ENCODE measurements around the gene ZBTB34. TPM values are rescaled to one million over a fixed set of nuclear protein-coding genes. Genes with fewer than 3 reads are reported as not detected.

The ZBTB34 gene
- total RNA-seq, 3 donors from 2014 or later, result 4.3 to 4.9 (median 4.8) TPM

DNA sequence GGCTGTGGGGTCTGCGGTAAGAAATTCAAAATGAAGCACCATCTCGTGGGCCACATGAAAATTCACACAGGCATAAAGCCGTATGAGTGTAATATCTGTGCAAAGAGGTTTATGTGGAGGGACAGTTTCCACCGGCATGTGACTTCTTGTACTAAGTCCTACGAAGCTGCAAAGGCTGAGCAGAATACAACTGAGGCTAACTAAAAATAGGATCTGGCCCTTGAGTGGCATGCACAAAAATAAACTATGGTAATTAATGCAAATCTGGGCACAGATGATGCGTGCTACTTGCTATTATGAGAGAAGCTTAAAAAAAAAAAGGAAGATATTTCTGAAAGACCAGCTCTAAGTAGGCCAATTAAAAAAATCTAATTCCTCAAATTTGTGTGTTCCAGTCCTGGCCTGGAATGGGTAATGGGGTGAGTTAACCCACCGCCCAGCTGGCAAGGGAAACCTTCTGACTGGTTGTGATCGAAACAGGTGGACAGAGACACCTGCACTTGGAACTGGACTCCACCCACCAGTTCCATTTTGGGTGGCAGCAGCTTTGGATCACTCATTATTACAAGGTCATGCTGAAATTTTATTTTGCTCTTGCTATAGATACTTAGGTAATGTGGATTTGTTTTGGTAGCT is 26.6 kb upstream of the ZBTB34 start:
- DNase-seq (no peak), ATAC-seq (no peak)
- no peaks in the 10 kb centered on the region for H3K9me3 Mint-ChIP-seq
- peaks cover 28% of the 10 kb centered on the region for H3K4me1 Mint-ChIP-seq (ENCODE audit: low read depth)
- no peaks in the 10 kb centered on the region for H3K27me3 Mint-ChIP-seq (ENCODE audit: low read depth)
- H3K36me3 Mint-ChIP-seq (ENCODE audit: insufficient read depth), result peaks cover 53% of the 10 kb centered on the region
- H3K4me3 Mint-ChIP-seq, result no peak overlapping the region

DNA sequence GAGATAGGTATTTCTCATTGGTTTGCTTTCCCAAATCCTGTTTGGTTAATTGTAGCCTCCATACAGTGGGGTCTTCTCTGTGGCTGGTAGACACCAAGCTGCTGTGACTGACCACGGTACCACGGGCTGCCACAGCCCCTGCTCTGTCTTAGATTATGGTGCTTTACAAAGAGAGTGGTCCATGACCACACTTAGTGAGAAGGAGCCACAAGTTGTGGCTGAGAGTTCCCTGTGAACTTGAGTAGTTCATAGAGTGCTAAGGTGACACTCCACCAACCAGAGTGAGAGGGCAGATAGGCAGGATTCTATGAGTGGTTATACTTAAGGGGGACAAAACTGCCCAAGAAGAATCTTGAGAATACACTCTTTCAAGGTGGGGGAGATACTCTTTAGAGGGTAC is 25.8 kb upstream of the ZBTB34 start:
- no peaks in the 10 kb centered on the region for H3K27me3 Mint-ChIP-seq (ENCODE audit: low read depth)
- H3K9me3 Mint-ChIP-seq, result no peaks in the 10 kb centered on the region
- H3K4me3 Mint-ChIP-seq, result no peak overlapping the region
- ATAC-seq (no peak), DNase-seq (no peak)
- peaks cover 57% of the 10 kb centered on the region for H3K36me3 Mint-ChIP-seq (ENCODE audit: insufficient read depth)
- H3K4me1 Mint-ChIP-seq (ENCODE audit: low read depth), result peaks cover 30% of the 10 kb centered on the region

DNA sequence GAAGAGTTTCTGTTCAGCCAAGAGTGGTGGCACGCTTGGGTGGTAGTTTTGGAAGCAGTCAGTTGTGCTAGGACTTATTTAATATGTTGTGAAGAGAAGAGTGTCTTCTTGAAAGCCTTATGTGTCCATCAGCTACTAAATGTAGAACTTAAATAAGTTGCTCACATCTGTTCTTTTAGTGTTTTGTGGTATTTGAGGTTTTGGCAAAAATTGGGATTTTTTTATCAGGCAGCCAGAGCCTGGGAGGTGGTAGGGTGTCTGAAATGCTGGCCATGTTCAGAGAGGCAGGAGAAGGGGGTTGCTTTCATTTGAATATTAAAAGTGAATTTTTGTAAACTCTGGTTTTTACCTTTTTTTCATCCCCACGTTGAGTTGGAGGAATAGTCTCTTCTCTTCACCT is 24.2 kb upstream of the ZBTB34 start:
- H3K4me3 Mint-ChIP-seq, result no peak overlapping the region
- H3K27me3 Mint-ChIP-seq (ENCODE audit: low read depth), result no peaks in the 10 kb centered on the region
- peaks cover 53% of the 10 kb centered on the region for H3K36me3 Mint-ChIP-seq (ENCODE audit: insufficient read depth)
- ATAC-seq (no peak), DNase-seq (no peak)
- H3K4me1 Mint-ChIP-seq (ENCODE audit: low read depth), result peaks cover 30% of the 10 kb centered on the region
- H3K9me3 Mint-ChIP-seq, result no peaks in the 10 kb centered on the region

DNA sequence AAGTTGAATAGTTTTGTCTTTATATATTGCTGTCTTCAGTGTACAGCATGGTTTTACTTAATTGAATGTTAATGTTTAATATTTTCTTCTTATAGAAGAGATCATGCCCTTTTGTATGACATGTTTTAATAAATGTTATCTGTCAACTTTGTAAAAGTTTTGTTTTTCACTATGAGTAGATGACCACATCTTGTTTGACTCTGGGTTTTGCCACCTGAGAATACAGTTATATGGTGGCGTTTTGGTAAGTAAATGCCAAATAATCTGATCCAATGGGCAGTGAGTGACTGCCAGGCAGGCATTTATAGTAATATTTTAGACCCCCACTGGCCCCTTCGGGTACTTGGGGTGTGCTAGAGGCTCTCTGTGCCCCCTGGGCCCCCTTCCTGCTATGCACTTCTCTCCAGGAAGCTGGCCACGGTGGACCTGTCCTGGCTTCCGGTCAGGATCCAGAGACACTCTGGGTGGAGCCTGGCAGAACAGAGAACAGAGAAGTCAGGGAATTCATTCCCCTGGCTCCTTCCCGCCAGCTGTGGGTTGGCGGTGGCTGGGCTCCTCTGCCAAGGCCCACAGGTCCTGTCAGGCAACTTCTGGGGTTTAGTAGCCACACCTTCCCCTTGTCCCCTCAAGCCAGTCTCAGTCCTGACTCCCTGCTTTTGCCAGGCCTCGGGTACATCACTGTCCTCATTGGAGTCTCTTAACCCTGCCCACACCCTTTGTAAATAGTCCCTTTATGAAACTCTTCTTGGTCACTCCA is 22.2 kb upstream of the ZBTB34 start:
- Mint-ChIP-seq H3K4me3 (no peak overlapping the region), H3K9me3 (no peaks in the 10 kb centered on the region), H3K4me1 (ENCODE audit: low read depth) (peaks cover 26% of the 10 kb centered on the region), H3K27me3 (ENCODE audit: low read depth) (no peaks in the 10 kb centered on the region), H3K36me3 (ENCODE audit: insufficient read depth) (peaks cover 41% of the 10 kb centered on the region)
- ATAC-seq (peak in 1 of 2 donors; percentile 41), DNase-seq (no peak)

DNA sequence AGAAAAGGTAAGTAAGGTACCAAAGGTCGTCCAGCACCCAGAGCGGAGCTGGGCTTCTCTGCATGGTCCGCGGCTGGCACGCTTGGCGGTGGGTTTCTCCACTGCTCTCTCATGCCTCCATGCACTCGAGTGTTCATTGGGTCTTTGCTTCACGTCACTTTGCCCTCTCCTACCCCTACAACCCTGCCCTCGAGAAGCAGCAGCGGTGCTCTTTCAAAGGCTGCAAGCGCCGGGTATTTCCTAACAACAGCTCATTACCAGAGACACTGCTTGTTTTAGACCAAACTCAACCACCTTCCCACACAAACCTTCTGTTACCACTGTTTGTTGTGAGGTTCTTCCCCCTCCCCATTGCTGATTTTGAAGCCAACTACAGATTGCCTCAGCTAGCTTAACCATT is 21.5 kb upstream of the ZBTB34 start:
- Mint-ChIP-seq H3K9me3 (no peaks in the 10 kb centered on the region), H3K4me1 (ENCODE audit: low read depth) (peaks cover 24% of the 10 kb centered on the region), H3K27me3 (ENCODE audit: low read depth) (no peaks in the 10 kb centered on the region), H3K36me3 (ENCODE audit: insufficient read depth) (peaks cover 35% of the 10 kb centered on the region), H3K4me3 (no peak overlapping the region)
- DNase-seq (no peak), ATAC-seq (no peak)

DNA sequence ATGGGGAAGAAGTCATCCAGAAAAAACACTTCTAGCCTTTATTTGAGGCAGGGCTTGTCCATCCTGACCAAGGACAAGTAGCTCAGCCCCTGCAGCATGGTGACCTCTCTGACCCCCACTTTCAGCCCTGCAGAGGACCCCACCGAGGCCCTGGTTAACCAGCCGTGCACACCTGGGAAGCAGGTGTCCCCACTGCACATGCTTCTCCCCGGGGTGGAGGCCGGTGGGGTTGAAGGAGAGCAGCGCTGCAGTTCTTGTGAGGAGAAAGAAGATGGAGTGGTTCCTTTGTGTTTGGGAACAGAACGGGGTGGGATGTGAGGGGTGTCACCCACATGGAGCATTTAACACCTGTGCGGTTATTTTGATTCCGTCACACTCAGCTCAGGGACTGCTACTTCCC is 21.1 kb upstream of the ZBTB34 start:
- H3K4me3 Mint-ChIP-seq, result no peak overlapping the region
- peaks cover 22% of the 10 kb centered on the region for H3K4me1 Mint-ChIP-seq (ENCODE audit: low read depth)
- no peaks in the 10 kb centered on the region for H3K27me3 Mint-ChIP-seq (ENCODE audit: low read depth)
- ATAC-seq (no peak), DNase-seq (no peak)
- peaks cover 31% of the 10 kb centered on the region for H3K36me3 Mint-ChIP-seq (ENCODE audit: insufficient read depth)
- no peaks in the 10 kb centered on the region for H3K9me3 Mint-ChIP-seq

DNA sequence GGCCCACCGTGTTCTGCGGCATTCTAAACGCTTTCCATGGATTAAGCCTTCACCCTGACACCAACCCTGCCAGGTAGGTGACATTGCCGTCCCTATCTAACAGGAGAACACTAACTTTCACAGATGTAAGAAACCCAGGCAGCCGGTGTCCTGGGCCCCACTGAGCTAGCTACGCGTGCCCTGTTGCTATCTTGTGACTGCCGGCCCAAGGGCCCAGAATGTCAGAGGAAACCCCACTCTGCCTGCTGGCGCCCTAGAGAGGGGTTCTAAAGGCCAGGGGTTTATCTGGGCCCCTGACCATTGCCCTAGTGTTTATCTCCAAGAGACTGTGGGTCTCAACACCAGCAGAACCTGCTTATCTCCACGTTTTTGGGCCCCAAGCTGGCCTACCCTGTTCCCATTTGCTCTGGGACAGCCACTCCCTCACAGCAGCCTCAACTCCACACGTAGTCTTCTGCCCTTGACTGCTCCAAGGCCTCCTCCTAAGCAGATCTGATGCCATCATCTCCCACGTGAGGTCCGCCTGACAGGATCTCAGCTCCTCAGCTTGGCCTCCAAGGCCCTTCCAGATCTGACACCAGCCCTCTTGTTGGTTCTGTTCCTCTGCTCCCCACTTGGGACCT is 18.1 kb upstream of the ZBTB34 start:
- ATAC-seq, result no peak
- H3K36me3 Mint-ChIP-seq (ENCODE audit: insufficient read depth), result peaks cover 14% of the 10 kb centered on the region
- H3K4me3 Mint-ChIP-seq, result no peak overlapping the region

DNA sequence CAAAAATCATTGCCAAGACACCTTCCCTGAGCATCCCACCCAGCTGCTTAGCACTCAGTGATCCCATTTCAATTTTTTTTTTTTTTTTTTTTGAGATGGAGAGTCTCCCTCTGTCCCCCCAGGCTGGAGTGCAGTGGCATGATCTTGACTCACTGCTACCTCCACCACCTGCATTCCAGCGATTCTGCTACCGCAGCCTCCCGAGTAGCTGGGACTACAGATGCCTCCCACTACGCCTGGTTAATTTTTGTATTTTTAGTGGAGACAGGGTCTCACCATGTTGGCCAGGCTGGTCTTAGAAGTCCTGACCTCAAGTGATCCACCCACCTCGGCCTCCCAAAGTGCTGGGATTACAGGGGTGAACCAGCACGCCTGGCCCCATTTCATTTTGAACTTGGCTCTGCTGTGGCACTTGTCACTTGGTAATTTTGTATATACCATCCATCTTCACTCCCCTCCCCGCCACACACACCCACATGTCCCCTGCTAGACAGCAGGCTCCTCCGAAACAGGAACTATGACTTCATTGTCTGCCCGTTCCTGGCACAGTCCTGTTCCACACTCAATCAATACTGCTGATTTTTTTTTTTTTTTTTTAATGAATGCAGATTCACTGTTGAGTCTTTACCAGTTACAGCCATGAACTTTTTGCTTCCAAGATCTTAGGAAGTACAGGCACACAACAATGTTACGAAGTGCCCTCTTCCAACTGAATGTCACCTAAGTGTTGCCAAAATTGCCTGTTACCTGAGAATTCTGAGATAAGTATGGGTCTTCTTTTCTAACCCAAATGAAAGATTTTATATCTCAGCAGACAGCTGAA is 17.3 kb upstream of the ZBTB34 start:
- no peaks in the 10 kb centered on the region for H3K27me3 Mint-ChIP-seq (ENCODE audit: low read depth)
- ATAC-seq, result peak in 1 of 2 donors; percentile 35
- no peak overlapping the region for H3K4me3 Mint-ChIP-seq
- H3K9me3 Mint-ChIP-seq, result no peaks in the 10 kb centered on the region
- no peak for DNase-seq
- H3K4me1 Mint-ChIP-seq (ENCODE audit: low read depth), result peaks cover 2% of the 10 kb centered on the region
- peaks cover 11% of the 10 kb centered on the region for H3K36me3 Mint-ChIP-seq (ENCODE audit: insufficient read depth)

More for the DNA sequence above, 18.1 kb upstream of the ZBTB34 start:
- Mint-ChIP-seq H3K4me1 (ENCODE audit: low read depth) (peaks cover 7% of the 10 kb centered on the region), H3K27me3 (ENCODE audit: low read depth) (no peaks in the 10 kb centered on the region), H3K9me3 (no peaks in the 10 kb centered on the region)
- no peak for DNase-seq

DNA sequence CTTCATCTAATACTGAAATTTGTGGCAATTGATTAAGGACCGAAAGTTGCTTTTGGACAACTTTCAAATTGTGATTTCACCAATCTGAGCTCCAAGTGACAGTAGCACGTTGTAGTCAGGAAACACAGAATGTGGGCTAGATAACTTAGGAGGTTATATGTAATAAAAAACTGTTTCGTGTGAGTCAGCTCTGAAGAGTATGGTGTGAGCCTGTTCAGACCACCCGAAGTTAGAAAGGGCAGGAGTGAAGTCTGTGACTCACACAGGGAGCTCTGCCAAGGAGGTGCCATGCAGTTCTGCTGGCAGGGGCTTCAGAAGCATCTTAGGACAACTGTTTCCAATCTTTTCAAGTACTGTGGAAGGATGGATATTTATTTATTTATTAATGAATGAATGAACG is 16.4 kb upstream of the ZBTB34 start:
- peaks cover 2% of the 10 kb centered on the region for H3K4me1 Mint-ChIP-seq (ENCODE audit: low read depth)
- no peaks in the 10 kb centered on the region for H3K9me3 Mint-ChIP-seq
- H3K4me3 Mint-ChIP-seq, result no peak overlapping the region
- DNase-seq, result no peak
- no peak for ATAC-seq
- H3K27me3 Mint-ChIP-seq (ENCODE audit: low read depth), result no peaks in the 10 kb centered on the region
- H3K36me3 Mint-ChIP-seq (ENCODE audit: insufficient read depth), result peaks cover 2% of the 10 kb centered on the region

DNA sequence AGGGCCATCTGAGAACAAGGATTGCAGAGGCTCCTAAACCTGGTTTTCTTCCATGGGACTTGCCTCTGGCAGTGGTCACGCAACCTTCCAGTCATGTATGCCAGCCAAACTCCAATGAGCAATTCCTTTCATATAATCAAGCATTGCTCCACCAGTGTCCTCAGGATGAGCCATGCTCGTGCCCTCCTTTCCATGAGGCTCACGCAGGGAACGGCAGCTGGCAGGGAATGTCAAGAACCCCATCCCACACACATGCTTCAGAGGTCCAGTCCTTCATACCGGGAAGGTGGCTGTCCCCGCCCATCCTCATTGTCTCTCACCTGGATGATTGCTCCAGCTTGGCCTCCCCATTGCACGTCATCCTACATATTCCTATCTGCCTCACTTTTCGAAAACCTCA is 13.4 kb upstream of the ZBTB34 start:
- peaks cover 14% of the 10 kb centered on the region for H3K27me3 Mint-ChIP-seq (ENCODE audit: low read depth)
- no peaks in the 10 kb centered on the region for H3K36me3 Mint-ChIP-seq (ENCODE audit: insufficient read depth)
- no peak overlapping the region for H3K4me3 Mint-ChIP-seq
- H3K4me1 Mint-ChIP-seq (ENCODE audit: low read depth), result no peaks in the 10 kb centered on the region
- H3K9me3 Mint-ChIP-seq, result no peaks in the 10 kb centered on the region
- ATAC-seq, result no peak
- no peak for DNase-seq

DNA sequence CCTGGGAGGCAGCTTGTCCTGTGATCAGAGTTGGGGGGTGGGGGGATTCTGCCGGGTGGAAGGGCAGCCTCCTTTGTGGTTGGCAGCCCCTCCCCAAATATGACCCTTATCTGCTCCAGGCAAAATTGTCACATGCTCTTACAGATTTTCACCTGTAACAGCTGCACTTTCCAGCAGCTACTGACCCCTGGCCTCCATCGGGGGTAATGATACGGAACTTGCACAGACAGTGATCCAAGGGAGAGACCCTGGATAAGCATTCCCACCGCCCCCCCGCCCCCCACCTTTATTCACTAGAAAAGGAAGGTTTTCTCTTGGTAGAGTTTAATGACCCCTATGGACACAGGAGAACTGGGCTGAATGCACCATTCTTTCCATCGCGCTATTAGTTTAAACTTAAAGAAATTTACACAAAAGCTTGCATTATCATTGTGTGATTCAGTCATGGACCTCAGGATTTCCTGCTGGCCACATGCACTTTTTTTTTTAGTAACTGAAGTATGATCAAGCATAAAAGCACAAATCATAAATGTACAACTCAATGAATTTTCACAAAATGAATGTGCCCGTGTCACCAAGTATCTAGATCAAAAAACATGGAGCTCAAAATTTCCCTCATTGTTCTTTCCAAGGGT is 10.7 kb upstream of the ZBTB34 start:
- no peaks in the 10 kb centered on the region for H3K36me3 Mint-ChIP-seq (ENCODE audit: insufficient read depth)
- H3K4me1 Mint-ChIP-seq (ENCODE audit: low read depth), result no peaks in the 10 kb centered on the region
- DNase-seq (no peak), ATAC-seq (no peak)
- no peaks in the 10 kb centered on the region for H3K9me3 Mint-ChIP-seq
- no peak overlapping the region for H3K4me3 Mint-ChIP-seq
- H3K27me3 Mint-ChIP-seq (ENCODE audit: low read depth), result peaks cover 26% of the 10 kb centered on the region

DNA sequence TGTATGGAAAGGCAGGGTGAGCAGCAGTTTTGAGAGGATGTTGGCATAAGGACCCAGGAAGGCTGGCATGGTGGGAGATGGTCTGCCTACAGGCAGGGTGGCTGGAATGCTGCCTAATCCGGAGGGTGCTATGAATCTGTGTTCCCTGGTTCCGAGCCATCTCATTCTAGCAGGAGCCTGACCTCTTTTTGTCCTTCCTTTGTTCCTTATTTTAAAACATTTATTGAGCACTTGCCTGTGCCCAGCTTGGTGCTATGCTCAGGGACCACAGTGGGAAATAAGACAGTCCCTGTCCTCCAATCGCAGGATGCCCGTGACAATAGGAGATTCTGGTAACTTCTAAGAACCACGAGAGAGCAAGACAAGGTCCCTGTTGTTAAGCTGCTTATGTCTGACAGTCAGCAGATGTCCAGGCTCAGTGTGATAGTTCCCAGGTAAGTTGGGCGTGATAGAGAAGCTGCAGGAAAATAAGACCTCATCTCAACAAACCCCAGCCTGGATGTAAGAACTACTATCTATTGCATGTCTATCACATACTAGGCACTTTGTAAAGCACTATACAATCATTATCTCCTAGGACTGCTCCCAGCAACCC is 9.1 kb upstream of the ZBTB34 start:
- Mint-ChIP-seq H3K36me3 (ENCODE audit: insufficient read depth) (no peaks in the 10 kb centered on the region), H3K4me3 (no peak overlapping the region), H3K9me3 (no peaks in the 10 kb centered on the region), H3K4me1 (ENCODE audit: low read depth) (no peaks in the 10 kb centered on the region), H3K27me3 (ENCODE audit: low read depth) (peaks cover 33% of the 10 kb centered on the region)
- ATAC-seq (no peak), DNase-seq (no peak)

DNA sequence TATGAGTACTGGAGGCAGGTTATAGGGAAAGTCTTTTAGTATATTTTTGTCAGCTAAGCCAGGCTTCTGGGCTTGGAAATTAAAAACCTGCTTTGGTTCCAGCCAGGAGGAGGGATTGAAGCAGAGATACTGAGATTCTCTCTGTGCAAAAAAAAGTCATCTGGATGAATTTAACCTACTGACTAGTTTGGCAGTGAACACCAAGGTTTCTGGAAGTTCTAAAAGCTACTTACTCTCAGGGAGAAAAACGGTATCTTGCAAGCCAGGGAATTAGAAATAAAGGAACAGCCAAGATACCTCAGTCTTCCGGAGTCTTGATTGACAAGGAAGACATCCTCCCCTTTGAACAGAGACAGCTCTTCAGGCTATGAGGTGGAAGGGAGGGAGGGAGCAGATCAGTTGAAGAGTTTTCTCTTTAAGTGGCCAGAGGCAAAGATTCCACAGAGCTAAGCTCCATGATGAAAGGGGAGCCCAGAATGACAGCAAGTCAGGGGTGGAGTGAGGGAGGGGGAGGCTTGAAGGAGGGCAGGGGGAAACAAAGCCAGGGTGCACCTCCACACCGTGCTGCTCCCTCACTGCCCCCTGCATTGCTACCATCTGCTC is 8.3 kb upstream of the ZBTB34 start:
- no peaks in the 10 kb centered on the region for H3K4me1 Mint-ChIP-seq (ENCODE audit: low read depth)
- no peak overlapping the region for H3K4me3 Mint-ChIP-seq
- H3K36me3 Mint-ChIP-seq (ENCODE audit: insufficient read depth), result no peaks in the 10 kb centered on the region
- ATAC-seq (no peak), DNase-seq (no peak)
- no peaks in the 10 kb centered on the region for H3K9me3 Mint-ChIP-seq
- peaks cover 34% of the 10 kb centered on the region for H3K27me3 Mint-ChIP-seq (ENCODE audit: low read depth)

Measured in activated T-cell treated with anti-CD3 and anti-CD28 coated beads, Interleukin-2, amount 50 U/mL, for 4 hours (primary cell).